ENCODE data around the gene PKM. TPM values are rescaled to one million over a fixed set of nuclear protein-coding genes. Genes with fewer than 3 reads are reported as not detected.

The PKM gene
- total RNA-seq (2021): 1,026 and 1,042 TPM in 2 replicates
- long read RNA-seq, transcript PKM-202 (11 exons, 2,318 nt): major isoform, 10,486 of 11,241 reads
- long read RNA-seq, transcript PKM-212 (3 exons, 3,016 nt): minor isoform, 9 of 11,241 reads
- long read RNA-seq, partial matches to known transcripts: 193 of 11,241 reads
- long read RNA-seq, other reads (novel, unspliced or antisense): 547 of 11,241 reads

DNA sequence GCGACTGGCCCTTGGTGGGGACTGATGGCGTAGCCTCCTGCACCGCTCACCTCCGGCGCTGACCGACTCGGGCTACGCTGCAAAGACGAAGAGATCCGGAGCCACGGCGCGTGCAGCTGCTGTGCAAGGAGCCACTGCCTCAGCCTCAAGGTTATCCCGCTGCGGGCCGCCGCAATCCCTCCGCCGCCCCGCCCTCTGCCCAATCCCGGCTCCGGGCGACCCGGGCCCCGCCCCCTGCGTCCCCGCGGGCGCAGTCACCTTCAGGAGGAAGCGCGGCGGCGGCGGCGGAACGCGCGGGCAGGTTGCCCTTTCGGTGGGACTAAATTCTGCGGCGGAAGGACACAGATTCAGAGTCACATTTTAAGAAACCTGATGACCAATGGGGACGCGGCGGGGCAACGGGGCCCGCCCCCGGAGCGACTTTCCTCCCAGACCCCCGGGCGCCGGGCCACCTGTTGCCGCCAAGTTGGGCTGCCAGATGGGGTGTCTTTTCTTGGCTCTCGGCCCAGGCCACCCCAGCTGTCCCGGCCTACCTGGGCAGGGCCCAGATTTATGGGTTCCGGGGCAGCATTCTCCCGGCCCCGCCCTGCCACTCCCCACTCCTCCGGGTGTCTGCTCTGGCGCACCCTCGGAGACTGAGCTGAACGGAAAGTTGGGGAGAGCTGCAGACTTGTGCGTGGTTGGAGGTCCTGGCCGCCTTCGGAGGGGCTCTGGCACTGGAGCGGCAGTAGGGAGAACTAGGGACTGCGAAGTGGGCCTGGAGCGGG lies at the start of gene PKM:
Gene PKM (minus strand): TSS at position 125 of the 767 bp plus-strand sequence. CDS start 12,093 bp downstream, outside the sequence.
- peak within 1 kb of the TSS; percentile 89 for H2BK5ac ChIP-seq (ENCODE audit: insufficient read length, low read length)
- H3K27ac ChIP-seq (ENCODE audit: insufficient read length, low read depth, low read length): peak within 1 kb of the TSS; percentile 32
- no peak within 1 kb of the TSS for H2BK15ac ChIP-seq (ENCODE audit: low read depth, low read length)
- peak within 1 kb of the TSS; percentile 98 for H3K4me2 ChIP-seq (ENCODE audit: insufficient read depth, insufficient read length, low read length)
- H3K9ac ChIP-seq (ENCODE audit: extremely low read depth, insufficient read length, low read length): peak within 1 kb of the TSS; percentile 98
- H3K27me3 ChIP-seq (ENCODE audit: insufficient read depth, low read length): no peaks in the 10 kb centered on the region
- H3K4me1 ChIP-seq (ENCODE audit: insufficient read depth, low read length): peaks cover 13% of the 10 kb centered on the region; the same call in 1 of the 2 replicates
- no peaks in the 10 kb centered on the region for H3K79me1 ChIP-seq (ENCODE audit: insufficient read depth, low read depth, low read length, poor library complexity, severe bottlenecking)
- peaks cover 24% of the 10 kb centered on the region for H3K23me2 ChIP-seq (ENCODE audit: insufficient read length, low read depth, low read length, poor library complexity, severe bottlenecking)
- peak within 1 kb of the TSS; percentile 71 for H3K56ac ChIP-seq (ENCODE audit: insufficient read length, low read depth, low read length)
- H3K36me3 Mint-ChIP-seq (ENCODE audit: insufficient read depth in 1 of 3, low read depth in 3 of 3): peaks cover 0 to 19% (median 14%) of the 10 kb centered on the region in 3 experiments; a peak in 5 of 7 replicates
- no peak within 1 kb of the TSS for H3T11ph ChIP-seq (ENCODE audit: low read length)
- H3K27me3 Mint-ChIP-seq (ENCODE audit: low read depth): peaks cover 41% of the 10 kb centered on the region
- H3K4me1 Mint-ChIP-seq: peaks cover 38 to 43% of the 10 kb centered on the region in 2 experiments
- H3K27ac Mint-ChIP-seq: peak within 1 kb of the TSS; percentile 94 to 99 (median 96)
- no peak within 1 kb of the TSS for H2BK120ac ChIP-seq (ENCODE audit: low read depth, low read length, poor library complexity, severe bottlenecking)
- no CpG with 5 or more reads among the region's 67 CpGs for WGBS (ENCODE audit: extremely low coverage, insufficient read length, low lambda C conversion rate)
- peak within 1 kb of the TSS; percentile 96 for H3K18ac ChIP-seq (ENCODE audit: insufficient read length, low read depth, low read length)
- no peak within 1 kb of the TSS for H2BK12ac ChIP-seq (ENCODE audit: insufficient read length, low read depth, low read length)
- no peaks in the 10 kb centered on the region for H4K20me1 ChIP-seq (ENCODE audit: control insufficient read depth, insufficient read depth, insufficient read length)
- H3K23ac ChIP-seq (ENCODE audit: insufficient read length, low read depth, low read length): no peak within 1 kb of the TSS
- peak; percentile 99 for DNase-seq
- no peak within 1 kb of the TSS for H2AFZ ChIP-seq (ENCODE audit: low read length)
- peak within 1 kb of the TSS; percentile 97 to 99 for H3K4me3 Mint-ChIP-seq
- peak within 1 kb of the TSS; percentile 94 for H3K14ac ChIP-seq (ENCODE audit: insufficient read depth, low read length)
- no peak within 1 kb of the TSS for H2AK5ac ChIP-seq (ENCODE audit: insufficient read length, low read length)
- no peak within 1 kb of the TSS for H4K91ac ChIP-seq (ENCODE audit: insufficient read length, low read depth, low read length)
- no peak within 1 kb of the TSS for H2BK20ac ChIP-seq (ENCODE audit: low read depth, low read length, poor library complexity, severe bottlenecking)
- no peaks in the 10 kb centered on the region; a peak in 2 of 5 replicates for H3K9me3 Mint-ChIP-seq
- H4K8ac ChIP-seq (replicated peaks; ENCODE audit: insufficient read length, low read depth, low read length): peak within 1 kb of the TSS; percentile 78
- no peaks in the 10 kb centered on the region for H3K9me3 ChIP-seq (ENCODE audit: control insufficient read depth, low read depth, low read length)
- no peak within 1 kb of the TSS for H4K5ac ChIP-seq (ENCODE audit: insufficient read length, low read depth, low read length)
- peaks cover 37% of the 10 kb centered on the region; the same call in 1 of the 2 replicates for H3K79me2 ChIP-seq (ENCODE audit: insufficient read depth, low read length)
- peak within 1 kb of the TSS; percentile 40; the same call in 1 of the 2 replicates for H3K4ac ChIP-seq (ENCODE audit: low read depth, low read length)
- TF ChIP-seq, protein P1, sequence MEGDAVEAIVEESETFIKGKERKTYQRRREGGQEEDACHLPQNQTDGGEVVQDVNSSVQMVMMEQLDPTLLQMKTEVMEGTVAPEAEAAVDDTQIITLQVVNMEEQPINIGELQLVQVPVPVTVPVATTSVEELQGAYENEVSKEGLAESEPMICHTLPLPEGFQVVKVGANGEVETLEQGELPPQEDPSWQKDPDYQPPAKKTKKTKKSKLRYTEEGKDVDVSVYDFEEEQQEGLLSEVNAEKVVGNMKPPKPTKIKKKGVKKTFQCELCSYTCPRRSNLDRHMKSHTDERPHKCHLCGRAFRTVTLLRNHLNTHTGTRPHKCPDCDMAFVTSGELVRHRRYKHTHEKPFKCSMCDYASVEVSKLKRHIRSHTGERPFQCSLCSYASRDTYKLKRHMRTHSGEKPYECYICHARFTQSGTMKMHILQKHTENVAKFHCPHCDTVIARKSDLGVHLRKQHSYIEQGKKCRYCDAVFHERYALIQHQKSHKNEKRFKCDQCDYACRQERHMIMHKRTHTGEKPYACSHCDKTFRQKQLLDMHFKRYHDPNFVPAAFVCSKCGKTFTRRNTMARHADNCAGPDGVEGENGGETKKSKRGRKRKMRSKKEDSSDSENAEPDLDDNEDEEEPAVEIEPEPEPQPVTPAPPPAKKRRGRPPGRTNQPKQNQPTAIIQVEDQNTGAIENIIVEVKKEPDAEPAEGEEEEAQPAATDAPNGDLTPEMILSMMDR (conservative IDR thresholded peaks at IDR 0.05): no peak
